ENCODE measurements around the gene EPHA5. TPM values are rescaled to one million over a fixed set of nuclear protein-coding genes. Genes with fewer than 3 reads are reported as not detected.

Gene EPHA5
- polyA plus RNA-seq, 1 experiment, result 2.8 TPM

GRCh38 chr4:65589331-65589730, 81.0 kb downstream of the EPHA5 start:
- no peaks in the 10 kb centered on the region for H3K27me3 ChIP-seq (ENCODE audit: control insufficient read depth, insufficient read depth, low read length)
- no peak overlapping the region for H3K4me3 ChIP-seq (ENCODE audit: low read depth, low read length)
- ChIA-PET CTCF (no interaction called here), POLR2A (no interaction called here)
- no peaks in the 10 kb centered on the region for H3K36me3 ChIP-seq (ENCODE audit: control insufficient read depth, insufficient read depth, low read length)
- TF ChIP-seq CTCF (IDR thresholded peaks at IDR 0.05; ENCODE audit: insufficient read depth, low read depth, low read length), result no peak
- DNase-seq (ENCODE audit: low read depth), result no peak

- no peak for TF ChIP-seq CTCF (IDR thresholded peaks at IDR 0.05; ENCODE audit: insufficient read depth, low read depth, low read length)
- Histone ChIP-seq H3K27me3 (ENCODE audit: control insufficient read depth, insufficient read depth, low read length) (no peaks in the 10 kb centered on the region), H3K4me3 (ENCODE audit: low read depth, low read length) (no peak overlapping the region), H3K36me3 (ENCODE audit: control insufficient read depth, insufficient read depth, low read length) (no peaks in the 10 kb centered on the region)
- ChIA-PET POLR2A (no interaction called here), CTCF (no interaction called here)
- no peak for DNase-seq (ENCODE audit: low read depth)
Observed at GRCh38 chr4:65580551-65580950, 89.7 kb downstream of the EPHA5 start.

GRCh38 chr4:65566473-65566872, 103.8 kb downstream of the EPHA5 start:
- no peaks in the 10 kb centered on the region for H3K36me3 ChIP-seq (ENCODE audit: control insufficient read depth, insufficient read depth, low read length)
- ChIA-PET CTCF (no interaction called here), POLR2A (no interaction called here)
- no peak overlapping the region for H3K4me3 ChIP-seq (ENCODE audit: low read depth, low read length)
- TF ChIP-seq CTCF (IDR thresholded peaks at IDR 0.05; ENCODE audit: insufficient read depth, low read depth, low read length), result no peak
- H3K27me3 ChIP-seq (ENCODE audit: control insufficient read depth, insufficient read depth, low read length), result no peaks in the 10 kb centered on the region
- no peak for DNase-seq (ENCODE audit: low read depth)

GRCh38 chr4:65561164-65561563, 109.1 kb downstream of the EPHA5 start:
- CTCF ChIA-PET, result no interaction called here
- POLR2A ChIA-PET, result no interaction called here
- no peak for DNase-seq (ENCODE audit: low read depth)

GRCh38 chr4:65559270-65559669, 111.0 kb downstream of the EPHA5 start:
- Histone ChIP-seq H3K27me3 (ENCODE audit: control insufficient read depth, insufficient read depth, low read length) (no peaks in the 10 kb centered on the region), H3K36me3 (ENCODE audit: control insufficient read depth, insufficient read depth, low read length) (no peaks in the 10 kb centered on the region), H3K4me3 (ENCODE audit: low read depth, low read length) (no peak overlapping the region)
- ChIA-PET POLR2A (no interaction called here), CTCF (no interaction called here)
- no peak for TF ChIP-seq CTCF (IDR thresholded peaks at IDR 0.05; ENCODE audit: insufficient read depth, low read depth, low read length)
- no peak for DNase-seq (ENCODE audit: low read depth)

More at GRCh38 chr4:65561164-65561563, 109.1 kb downstream of the EPHA5 start:
- H3K36me3 ChIP-seq (ENCODE audit: control insufficient read depth, insufficient read depth, low read length), result no peaks in the 10 kb centered on the region
- H3K4me3 ChIP-seq (ENCODE audit: low read depth, low read length), result no peak overlapping the region
- TF ChIP-seq CTCF (IDR thresholded peaks at IDR 0.05; ENCODE audit: insufficient read depth, low read depth, low read length), result no peak
- no peaks in the 10 kb centered on the region for H3K27me3 ChIP-seq (ENCODE audit: control insufficient read depth, insufficient read depth, low read length)

All from BJ (cell line).